ENCODE results near the gene APBB1IP.

DNA sequence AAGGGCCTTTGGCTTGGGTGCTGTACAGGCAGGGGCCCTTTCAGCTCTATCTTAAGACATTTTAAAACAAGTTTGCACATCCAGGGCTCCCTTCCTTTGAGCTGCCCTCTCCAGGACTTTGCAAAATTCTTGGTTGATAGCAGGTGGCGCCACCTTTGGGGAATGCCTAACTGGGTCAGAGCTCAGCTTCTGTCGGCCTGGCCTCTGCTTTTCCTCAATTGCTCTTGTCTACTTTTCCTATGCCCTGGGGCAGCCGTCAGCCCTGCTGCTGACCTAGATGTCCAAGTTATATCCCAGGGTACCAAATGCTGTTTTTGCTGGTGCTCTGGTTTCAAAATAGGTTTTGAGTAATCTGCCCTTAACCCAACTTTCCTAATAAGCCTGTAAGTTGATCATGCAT lies 65.8 kb downstream of the APBB1IP start:
- TF ChIP-seq, protein P1, sequence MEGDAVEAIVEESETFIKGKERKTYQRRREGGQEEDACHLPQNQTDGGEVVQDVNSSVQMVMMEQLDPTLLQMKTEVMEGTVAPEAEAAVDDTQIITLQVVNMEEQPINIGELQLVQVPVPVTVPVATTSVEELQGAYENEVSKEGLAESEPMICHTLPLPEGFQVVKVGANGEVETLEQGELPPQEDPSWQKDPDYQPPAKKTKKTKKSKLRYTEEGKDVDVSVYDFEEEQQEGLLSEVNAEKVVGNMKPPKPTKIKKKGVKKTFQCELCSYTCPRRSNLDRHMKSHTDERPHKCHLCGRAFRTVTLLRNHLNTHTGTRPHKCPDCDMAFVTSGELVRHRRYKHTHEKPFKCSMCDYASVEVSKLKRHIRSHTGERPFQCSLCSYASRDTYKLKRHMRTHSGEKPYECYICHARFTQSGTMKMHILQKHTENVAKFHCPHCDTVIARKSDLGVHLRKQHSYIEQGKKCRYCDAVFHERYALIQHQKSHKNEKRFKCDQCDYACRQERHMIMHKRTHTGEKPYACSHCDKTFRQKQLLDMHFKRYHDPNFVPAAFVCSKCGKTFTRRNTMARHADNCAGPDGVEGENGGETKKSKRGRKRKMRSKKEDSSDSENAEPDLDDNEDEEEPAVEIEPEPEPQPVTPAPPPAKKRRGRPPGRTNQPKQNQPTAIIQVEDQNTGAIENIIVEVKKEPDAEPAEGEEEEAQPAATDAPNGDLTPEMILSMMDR (IDR thresholded peaks at IDR 0.05; ENCODE audit: insufficient read depth, low read length, poor library complexity, severe bottlenecking): peak; percentile 12
- no peak for TF ChIP-seq EZH2phosphoT487 (conservative IDR thresholded peaks at IDR 0.05; ENCODE audit: low read length)
